Measurements from ENCODE around the gene RBKS. TPM values are rescaled to one million over a fixed set of nuclear protein-coding genes. Genes with fewer than 3 reads are reported as not detected.

Gene RBKS
- total and polyA plus RNA-seq, 10 donors, result 1.00 to 5.1 (median 2.6) TPM

GRCh38 chr2:27773959-27774358 is 116.2 kb downstream of the RBKS start:
- Histone ChIP-seq H3K4me3 (peak overlapping the region in 2 of 8 donors; percentile 79 to 84), H3K4me1 (peaks cover 18 to 76% (median 54%) of the 10 kb centered on the region in 6 donors), H3K27ac (peak overlapping the region in 1 of 8 donors; percentile 94), H3K9me3 (no peaks in the 10 kb centered on the region), H3K27me3 (replicated peaks in 1 of 7) (no peaks in the 10 kb centered on the region), H3K36me3 (peaks cover 0 to 51% (median 8%) of the 10 kb centered on the region in 6 donors)
- no peak for DNase-seq
- 49 to 71% (median 66%) methylated on average over 5 of the region's 5 CpGs for WGBS, 5 donors
- TF ChIP-seq CTCF (IDR thresholded peaks at IDR 0.05 in 8 of 11, conservative IDR thresholded peaks at IDR 0.05 in 3 of 11) (no peak), POLR2AphosphoS5 (IDR thresholded peaks at IDR 0.05) (no peak), POLR2A (IDR thresholded peaks at IDR 0.05) (no peak)
- intact Hi-C loops (cut with DNase I; ENCODE audit: low total_unique reads), result loop anchor here (10.0 kb wide), 1 partner anchor 121 kb away; the partner anchor contains the start of genes BABAM2 and RBKS

GRCh38 chr2:27772804-27773203 is 117.4 kb downstream of the RBKS start:
- Histone ChIP-seq H3K4me3 (peak overlapping the region in 7 of 8 donors; percentile 74 to 87 (median 81)), H3K9me3 (no peaks in the 10 kb centered on the region), H3K27me3 (replicated peaks in 1 of 7) (no peaks in the 10 kb centered on the region), H3K27ac (peak overlapping the region in 5 of 8 donors; percentile 20 to 95 (median 94)), H3K36me3 (peaks cover 0 to 39% (median 8%) of the 10 kb centered on the region in 6 donors), H3K4me1 (peaks cover 18 to 65% (median 49%) of the 10 kb centered on the region in 6 donors)
- no peak for TF ChIP-seq POLR2AphosphoS5 (IDR thresholded peaks at IDR 0.05)
- TF ChIP-seq CTCF (IDR thresholded peaks at IDR 0.05 in 8 of 11, conservative IDR thresholded peaks at IDR 0.05 in 3 of 11), result no peak
- TF ChIP-seq POLR2A (IDR thresholded peaks at IDR 0.05), result no peak
- WGBS, 5 donors, result 15 to 54% (median 20%) methylated on average over 2 of the region's 2 CpGs
- intact Hi-C loops (cut with DNase I; ENCODE audit: low total_unique reads), result loop anchor here (10.0 kb wide), 1 partner anchor 122 kb away; the partner anchor contains the start of genes BABAM2 and RBKS
- no peak for DNase-seq

GRCh38 chr2:27771548-27772335 is 118.4 kb downstream of the RBKS start, which contains the start of gene MRPL33:
Gene MRPL33 (plus strand): TSS chr2:27771719. CDS start chr2:27771778, 59 bp downstream.
- intact Hi-C loops (cut with DNase I; ENCODE audit: low total_unique reads), result loop anchor here (10.0 kb wide), 1 partner anchor 123 kb away; the partner anchor contains the start of genes BABAM2 and RBKS
- DNase-seq, result peak; percentile 96
- peak within 1 kb of the TSS; percentile 74 to 87 (median 82) for H3K4me3 ChIP-seq
- H3K27ac ChIP-seq, result peak within 1 kb of the TSS; percentile 91 to 95 (median 94)
- peaks cover 0 to 30% (median 8%) of the 10 kb centered on the region in 6 donors for H3K36me3 ChIP-seq
- TF ChIP-seq POLR2AphosphoS5 (IDR thresholded peaks at IDR 0.05) (peak; percentile 94 to 96 (median 96)), POLR2A (IDR thresholded peaks at IDR 0.05) (no peak)
- WGBS, 5 donors, result 0% methylated on average over 32 to 48 of the region's 48 CpGs
- no peaks in the 10 kb centered on the region for H3K9me3 ChIP-seq
- H3K4me1 ChIP-seq, result peaks cover 18 to 54% (median 42%) of the 10 kb centered on the region in 6 donors
- H3K27me3 ChIP-seq (replicated peaks in 1 of 7), result no peaks in the 10 kb centered on the region

- no peaks in the 10 kb centered on the region for H3K27me3 ChIP-seq (replicated peaks in 1 of 7)
- DNase-seq, result no peak
- H3K27ac ChIP-seq, result peak overlapping the region; percentile 91 to 95 (median 94)
- intact Hi-C loops (cut with DNase I; ENCODE audit: low total_unique reads), result loop anchor here (10.0 kb wide), 1 partner anchor 124 kb away; the partner anchor contains the start of genes BABAM2 and RBKS
- no peaks in the 10 kb centered on the region for H3K9me3 ChIP-seq
- H3K36me3 ChIP-seq, result peaks cover 0 to 24% (median 8%) of the 10 kb centered on the region in 6 donors
- H3K4me3 ChIP-seq, result peak overlapping the region; percentile 74 to 87 (median 82)
- WGBS, 5 donors, result 9 to 16% (median 12%) methylated on average over 13 of the region's 13 CpGs
- no peak for TF ChIP-seq CTCF (IDR thresholded peaks at IDR 0.05 in 8 of 11, conservative IDR thresholded peaks at IDR 0.05 in 3 of 11)
- TF ChIP-seq POLR2A (IDR thresholded peaks at IDR 0.05), result no peak
- TF ChIP-seq POLR2AphosphoS5 (IDR thresholded peaks at IDR 0.05), result no peak
- peaks cover 18 to 52% (median 39%) of the 10 kb centered on the region in 6 donors for H3K4me1 ChIP-seq
These were observed 119.0 kb downstream of the RBKS start for GRCh38 chr2:27771202-27771547.

All from spleen (tissue), 11 donors.